Suppressor macrophage (primary cell): ENCODE data around the gene PLPP2.

Experiments used
- DNase-seq, 4 experiments: peaks; one replicate each; pipeline ENCODE4 v3.0.0-alpha.2; 2020 to 2022

The PLPP2 gene

DNA sequence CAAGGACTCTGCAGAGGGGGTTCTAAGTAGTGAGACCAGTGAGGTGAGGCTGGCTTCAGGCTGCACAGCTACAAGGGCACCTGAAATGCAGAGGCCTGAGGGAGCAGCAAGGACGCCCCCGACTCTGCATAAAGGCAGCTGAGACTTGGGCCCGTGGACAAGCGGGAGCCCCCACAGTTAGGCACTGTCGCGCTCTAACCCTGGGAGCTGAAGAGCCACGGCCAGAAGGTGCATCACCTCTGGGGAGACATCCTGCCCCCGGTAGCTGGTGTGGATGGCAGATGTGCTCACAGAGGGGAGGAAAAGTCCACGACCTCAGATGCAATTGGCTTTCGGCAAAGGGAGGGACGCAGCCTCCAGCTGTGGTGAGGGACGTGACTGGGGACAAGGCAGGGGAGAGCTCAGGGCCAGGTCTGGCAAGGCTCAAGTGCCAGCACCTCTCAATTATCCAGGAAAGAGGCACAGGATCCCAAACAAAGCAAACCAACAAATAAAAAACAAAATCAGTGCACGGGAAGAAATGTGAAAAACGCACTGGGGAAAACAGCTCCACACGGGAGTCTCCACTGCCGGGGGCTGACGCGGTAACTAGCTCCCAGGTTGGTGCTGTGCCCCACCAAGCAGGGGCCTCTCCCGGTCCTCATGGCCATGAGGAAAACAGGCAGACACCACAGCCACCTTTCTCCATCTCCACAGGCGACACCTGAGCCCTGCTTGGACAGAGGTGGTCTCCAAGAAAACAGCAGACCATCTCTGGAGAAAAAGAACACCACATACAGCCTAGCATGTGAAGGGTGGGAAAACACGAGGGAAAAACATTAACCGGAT lies 23.0 kb upstream of the PLPP2 start:
- no peak for DNase-seq

DNA sequence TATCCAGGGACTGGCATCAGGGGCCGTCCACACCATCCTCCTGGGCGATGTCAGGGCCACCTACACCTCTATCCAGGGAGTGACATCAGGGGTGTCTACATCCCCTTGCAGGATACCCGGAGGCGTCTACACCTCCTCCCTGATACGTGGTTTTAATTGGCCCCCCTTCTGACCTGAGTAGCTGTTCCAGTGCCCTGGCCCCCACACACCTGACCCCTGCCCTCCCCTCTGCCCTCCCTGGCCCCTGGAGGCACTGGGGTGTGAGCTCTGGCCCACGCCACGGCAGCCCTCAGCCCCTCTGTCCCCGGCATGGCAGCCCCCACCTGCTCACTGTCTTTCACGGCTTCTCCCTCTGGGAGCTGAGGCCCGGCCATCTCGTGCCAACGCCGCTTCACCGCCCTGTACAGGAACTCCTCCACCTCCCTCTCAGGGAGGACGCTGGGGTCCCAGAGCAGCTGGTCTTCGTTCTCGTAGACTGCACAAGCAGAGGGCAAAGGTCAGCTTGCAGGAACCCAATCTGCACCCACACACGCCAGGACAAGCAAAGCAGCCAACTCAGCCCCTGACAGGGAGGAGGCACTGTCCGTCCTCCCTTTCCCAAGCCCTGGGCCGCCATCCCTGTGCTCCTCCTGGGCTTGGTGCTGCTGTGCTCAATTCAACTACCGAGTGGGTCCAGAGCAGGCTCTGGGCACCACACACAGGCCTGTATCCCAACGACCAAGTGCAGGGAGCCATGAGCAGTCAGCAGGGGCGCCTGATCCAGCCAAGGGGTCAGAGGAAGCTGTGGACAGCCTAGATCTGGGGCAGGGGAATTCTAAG lies 22.2 kb upstream of the PLPP2 start:
- no peak for DNase-seq

DNA sequence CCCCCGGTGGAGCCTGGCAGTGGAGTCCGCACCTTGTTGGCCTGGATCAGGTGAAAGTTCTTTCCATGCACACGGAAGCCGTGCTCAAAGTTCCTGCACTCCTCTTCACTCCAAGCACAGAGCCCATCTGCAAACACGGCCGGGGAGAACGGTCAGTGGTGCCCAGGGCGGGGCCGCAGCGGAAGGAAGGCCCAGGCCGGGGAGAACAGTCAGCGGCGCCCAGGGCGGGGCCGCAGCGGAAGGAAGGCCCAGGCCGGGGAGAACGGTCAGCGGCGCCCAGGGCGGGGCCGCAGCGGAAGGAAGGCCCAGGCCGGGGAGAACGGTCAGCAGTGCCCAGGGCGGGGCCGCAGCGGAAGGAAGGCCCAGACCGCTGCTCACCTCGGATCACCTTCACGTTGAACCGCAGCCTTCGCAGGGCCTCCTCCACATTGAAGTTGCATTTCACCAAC lies 20.6 kb upstream of the PLPP2 start:
- no peak for DNase-seq

DNA sequence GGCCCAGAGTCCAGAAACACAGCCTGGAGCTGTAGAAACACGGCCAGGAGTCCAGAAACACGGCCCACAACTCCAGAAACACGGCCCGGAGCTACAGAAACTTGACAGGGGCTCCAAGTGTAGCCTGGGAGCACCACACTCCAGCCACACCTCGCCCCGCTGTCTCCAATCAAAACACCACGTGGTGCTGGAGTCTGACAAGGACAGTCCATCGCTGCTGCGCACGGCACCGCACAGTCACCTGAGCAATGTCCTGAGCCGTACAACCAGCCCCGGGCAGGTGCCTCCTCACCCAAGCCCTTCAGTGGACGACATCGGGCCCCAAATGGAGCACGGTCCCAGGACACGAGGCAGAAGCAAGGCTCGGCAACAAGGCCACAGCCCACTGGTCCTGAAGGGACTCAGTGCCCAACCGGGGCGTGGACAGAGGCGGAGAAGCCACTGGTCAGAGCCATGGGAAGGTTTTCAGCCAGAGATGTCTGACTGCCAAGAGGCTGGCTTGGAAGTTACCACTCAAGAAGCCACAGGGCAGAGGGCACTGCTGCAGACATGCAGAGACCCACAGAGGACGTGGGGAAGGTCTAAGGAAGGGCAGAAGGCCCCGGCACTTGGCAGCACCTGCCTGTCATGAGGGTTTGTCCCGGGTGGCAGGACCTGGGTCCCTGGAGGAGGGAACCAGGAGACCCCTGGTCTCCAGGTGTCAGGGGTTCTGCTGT lies 19.7 kb upstream of the PLPP2 start:
- DNase-seq = no peak

DNA sequence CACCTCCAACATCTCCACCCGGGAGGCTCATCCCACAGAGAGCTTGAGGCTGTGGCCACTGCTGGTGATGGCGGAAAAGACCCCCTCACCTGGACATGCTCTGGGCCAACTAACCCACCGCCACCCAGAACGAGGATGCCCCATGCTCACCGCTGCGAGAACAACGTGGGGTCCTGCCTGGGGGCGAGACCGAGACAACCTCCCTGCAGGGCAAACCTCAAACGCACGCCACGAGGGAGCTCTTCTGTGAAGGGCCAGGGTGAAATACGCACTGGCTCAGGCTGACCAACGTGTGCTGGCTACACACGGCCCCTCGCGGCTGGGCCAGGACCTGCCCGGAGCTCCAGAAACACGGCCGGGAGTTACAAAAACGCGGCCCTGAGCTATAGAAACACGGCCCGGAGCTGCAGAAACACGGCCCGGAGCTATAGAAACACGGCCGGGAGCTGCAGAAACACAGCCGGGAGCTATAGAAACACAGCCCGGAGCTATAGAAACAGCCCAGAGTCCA lies 19.0 kb upstream of the PLPP2 start:
- no peak for DNase-seq

DNA sequence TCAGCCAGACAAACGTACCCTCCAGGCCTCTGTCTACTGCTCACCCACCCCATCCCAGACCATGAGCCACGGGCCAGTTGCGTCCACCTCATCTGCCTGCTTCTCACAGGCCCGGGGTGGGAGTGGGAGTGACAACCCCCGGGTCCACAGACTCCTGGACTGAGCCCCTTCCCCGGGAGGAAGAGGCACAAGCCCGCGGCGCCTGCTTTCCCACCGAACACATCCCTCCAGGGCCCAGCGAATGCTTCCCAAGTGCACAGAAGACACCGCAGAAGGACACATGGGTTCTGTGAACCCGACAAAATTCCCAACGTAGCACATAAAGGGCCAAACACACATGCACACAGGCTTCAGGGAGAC lies 18.0 kb upstream of the PLPP2 start:
- no peak for DNase-seq

DNA sequence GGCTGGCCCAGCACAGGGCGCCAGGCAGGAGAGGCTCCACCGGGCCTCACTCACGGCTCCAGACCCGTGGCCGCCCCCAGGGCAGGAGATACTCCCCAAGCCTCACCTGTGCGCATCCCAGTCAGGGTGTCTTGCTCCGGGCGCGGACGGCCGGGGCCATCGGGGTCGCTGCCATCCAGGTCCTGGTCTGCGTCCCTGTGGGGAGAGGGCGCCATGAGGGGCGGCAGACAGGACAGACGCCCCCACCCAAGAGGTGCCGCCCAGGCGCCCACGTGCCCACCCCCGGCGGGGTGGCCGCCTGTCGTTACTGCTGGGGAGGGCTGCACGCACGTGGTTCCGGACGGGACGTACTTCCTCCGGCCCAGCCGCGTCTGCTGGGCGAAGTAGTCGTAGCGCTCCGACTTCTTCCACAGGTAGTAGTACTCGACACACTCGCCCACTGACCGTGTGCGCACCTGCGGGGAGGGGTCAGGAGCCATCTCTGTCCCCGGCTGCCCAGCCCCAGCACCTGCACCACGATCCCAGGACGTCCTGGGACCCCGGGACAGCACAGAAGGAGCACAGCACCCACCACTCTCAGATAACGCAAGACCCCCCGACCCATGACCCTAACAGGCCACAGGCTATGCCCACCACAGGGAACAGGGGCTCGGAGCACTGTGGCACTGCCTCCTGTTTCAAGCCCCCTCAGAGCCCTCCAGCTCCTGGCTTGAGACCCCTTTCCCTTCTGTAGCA lies 17.4 kb upstream of the PLPP2 start:
- DNase-seq = no peak

DNA sequence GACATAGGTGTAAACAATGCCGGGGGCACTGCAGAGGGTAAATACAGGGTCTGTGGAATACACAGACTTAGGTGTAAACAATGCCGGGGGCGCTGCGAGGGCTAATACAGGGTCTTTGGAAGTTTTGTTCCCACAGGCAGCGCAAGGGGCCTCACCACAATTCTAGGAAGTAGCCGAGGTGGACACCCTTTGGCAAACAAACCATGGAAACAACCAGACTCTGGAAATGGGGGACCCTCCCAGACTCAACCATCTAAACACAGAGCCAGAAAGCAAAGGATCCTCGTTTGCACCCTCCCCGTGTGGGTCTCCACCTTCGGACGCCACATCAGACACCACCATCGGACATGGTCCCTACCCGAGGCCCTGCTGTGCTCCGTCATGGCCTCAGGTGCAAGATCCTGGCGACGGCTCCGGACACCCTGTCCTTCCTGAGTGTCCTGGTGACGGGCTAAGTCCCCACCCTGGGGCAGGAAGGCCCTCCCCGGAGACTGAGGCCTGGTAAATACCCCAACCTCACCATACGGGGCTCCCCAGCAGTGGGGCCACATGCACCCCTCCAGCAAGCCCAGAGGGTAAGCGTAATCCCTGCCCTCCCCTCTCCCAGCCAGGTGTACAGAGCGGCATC lies 16.7 kb upstream of the PLPP2 start:
- DNase-seq = no peak

DNA sequence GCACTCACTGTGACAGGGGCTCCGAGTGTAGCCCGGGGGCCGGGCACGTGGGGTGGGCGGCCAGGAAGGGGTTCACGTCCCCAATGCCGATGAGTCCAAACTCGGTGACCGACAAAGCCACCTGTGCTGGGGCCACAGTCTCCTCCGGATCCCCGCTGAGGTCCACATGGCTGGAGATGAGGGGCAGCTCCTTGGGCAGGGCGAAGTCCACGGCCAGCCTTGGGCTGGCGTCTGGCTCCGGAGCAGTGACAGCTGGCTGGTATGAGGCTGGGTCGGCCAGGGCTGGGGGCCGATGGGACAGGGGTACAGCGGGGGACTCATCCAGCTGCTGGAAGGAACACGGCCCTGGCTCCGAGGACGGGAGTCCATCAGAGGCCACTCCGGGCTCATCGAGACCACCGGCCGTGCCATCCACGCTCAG lies 15.9 kb upstream of the PLPP2 start:
- no peak for DNase-seq

DNA sequence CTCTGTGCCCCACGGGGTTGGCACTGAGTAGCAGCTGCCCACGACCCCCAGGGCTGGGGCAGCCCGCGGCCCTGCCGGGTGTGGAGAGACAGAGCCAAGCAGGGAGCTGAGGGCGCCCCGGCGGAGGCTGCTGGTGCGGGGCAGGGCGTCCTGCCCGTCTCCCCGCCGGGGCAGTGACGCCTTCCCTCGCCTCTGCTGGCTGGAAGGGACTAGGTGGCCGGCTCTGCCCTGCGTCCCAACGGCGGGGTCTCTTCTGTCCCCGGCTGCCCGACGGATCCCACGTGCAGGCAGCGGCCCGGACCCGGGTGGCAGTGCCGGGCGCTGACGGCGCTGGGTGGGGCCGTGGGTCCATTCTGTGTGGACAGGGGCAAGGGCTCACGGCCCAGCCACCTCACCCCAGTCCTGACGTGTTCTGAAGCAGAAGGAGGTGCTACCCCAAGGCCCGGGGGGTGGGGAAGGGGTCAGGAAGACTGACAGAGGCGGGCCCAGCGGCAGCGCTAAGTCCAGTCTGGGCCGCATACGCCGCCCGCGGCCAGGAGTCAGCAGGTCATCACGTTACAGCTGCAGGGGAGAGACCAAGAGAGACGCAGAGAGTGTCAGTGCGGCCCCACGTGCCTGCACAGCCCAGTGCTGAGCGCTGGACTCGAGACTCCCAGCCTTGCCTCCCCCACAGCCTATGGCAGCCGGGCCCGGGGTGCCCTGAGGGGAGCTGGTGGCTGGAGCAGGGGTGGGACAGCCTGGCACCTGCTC lies 15.1 kb upstream of the PLPP2 start:
- DNase-seq = no peak

DNA sequence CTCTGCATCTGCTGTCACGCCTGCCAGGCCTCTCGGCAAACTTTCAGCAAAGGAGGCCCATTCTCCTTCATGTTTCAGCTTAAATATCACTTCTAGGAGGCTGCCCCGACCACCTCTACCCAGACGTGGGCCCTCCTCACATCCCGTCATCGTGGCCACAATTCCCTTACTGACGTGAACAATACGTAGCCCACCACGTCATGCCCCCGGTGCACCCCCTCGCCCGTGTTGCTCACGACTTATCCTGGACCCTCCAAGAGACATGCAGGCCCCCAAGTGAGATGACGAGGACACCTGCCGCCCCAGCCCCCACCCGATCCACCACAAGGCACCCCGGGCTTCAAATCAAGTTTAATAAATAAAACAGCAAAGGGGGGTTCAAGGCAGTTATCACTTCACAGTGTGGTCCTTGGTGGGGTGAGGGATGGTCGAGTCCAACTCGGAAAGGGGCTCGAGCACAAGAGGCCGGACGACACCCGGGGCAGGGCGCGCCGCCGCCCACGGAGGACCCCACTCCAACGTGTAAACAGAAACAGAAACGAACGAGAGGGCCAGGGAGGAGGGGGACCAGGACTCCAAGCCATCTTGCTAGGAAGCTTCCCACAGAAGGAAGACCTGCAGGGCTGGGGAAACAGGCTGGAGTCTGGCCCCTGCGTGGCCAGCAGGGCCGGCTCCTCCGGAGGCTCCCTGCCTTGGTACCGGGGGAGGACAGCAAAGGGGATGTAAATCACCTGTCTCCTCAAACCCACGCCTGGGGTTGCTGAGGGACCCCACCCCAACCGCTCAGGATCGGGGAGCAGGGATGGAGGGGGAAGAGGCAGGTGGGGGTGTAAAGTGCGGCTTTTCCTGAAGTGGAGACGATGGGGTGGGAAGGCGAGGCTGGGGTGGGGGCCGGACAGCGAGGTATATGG lies 14.3 kb upstream of the PLPP2 start:
- no peak for DNase-seq

DNA sequence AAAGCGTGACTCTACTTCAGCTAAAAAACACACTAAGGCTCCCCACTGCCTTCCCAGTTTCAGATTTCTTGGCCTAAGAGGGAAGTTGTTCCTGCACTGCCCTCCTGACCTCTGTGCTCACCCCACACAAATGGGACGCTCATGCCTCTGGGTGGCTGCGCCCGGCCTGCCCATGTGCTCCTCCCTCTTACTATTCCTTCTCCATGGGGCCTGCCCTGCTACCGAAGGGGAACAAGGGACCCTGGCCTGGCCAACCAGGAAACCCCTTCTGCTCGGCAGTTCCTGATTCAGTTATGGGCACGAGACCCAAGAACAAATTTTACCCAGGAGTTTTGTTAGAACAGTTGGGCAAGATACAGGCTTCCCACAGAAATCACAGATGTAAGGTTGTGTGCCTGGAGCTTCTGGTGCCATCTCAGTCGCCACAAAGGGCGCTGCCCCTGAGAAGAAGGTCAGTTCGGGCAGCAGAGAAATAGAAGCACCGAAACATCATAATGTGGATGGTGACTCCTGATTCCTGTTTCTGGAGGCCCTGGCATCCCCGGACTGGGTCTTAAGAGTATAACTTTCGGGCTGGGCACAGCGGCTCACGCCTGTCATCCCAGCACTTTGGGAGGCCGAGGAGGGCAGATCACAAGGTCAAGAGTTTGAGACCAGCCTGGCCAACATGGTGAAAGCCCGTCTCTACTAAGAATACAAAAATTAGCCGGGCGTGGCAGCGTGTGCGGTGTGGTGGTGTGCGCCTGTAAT lies 5.4 kb upstream of the PLPP2 start:
- DNase-seq = peak; percentile 93 to 96 (median 96)

DNA sequence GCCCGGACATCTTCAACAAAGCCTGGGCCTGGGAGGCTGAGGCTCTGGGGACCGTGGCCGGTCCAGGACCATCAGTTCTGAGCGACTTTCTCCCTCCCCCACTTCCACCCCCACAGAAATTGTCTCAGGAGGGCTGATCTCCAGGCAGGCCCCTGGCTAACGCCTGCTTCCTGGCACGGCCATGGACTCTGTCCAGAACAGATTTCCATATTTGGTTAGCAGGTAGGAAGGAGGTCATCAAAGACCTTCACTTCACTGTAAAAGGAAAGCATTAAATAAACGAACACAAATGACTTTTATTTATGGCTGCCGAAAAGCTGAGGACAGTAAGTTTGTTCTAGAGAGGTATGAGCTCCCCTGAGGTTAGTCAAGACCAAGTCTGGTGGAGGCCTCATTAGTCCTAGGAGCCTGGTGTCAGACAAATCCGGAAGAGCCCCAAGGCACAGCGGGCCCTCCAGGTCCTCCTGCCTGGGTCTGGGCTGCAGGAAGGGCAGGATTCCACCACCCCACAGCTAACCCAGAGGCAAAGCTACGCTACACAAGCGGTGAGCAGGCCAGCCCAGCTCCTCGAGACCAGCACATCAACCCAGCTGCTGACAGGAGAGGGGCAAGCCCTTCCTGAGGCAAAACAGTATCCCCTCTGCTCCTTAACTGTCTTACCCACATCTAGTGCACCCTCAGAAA lies 4.6 kb upstream of the PLPP2 start:
- no peak for DNase-seq

DNA sequence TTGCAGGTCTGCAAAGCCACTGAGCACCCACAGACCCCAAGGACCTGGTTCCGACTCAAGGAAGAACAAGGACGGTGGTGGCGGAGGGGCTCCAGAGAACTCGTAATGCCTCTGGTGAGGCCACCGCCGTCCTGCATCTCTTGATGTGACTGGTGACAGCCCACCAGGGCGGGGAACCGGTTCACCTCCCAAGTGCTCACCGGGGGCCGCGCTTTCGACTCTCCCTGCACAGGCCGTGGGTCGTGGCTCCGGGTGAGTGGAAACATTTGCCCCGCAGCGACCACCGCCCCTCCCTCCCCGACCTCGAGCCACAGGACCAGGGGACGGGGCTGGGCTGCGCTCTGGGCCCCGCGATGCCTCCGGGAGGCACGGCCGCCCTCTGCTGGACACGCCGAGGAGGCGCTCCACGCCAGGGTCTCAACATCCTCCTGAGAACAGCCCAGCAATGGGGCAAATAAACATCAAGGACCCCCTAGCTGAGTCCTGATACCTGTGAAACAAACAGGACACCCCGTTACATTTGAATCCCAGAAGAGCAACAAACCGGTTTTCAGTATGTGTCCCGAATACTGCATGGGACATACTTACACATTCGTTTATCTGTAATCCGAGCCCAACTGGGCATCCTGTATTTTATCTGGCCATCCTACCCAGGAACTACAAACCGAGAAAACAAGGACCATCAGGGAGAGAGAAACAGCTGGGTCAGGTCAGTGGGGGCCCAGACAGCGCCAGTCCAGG lies 3.9 kb upstream of the PLPP2 start:
- peak; percentile 25 to 68 (median 52) for DNase-seq

DNA sequence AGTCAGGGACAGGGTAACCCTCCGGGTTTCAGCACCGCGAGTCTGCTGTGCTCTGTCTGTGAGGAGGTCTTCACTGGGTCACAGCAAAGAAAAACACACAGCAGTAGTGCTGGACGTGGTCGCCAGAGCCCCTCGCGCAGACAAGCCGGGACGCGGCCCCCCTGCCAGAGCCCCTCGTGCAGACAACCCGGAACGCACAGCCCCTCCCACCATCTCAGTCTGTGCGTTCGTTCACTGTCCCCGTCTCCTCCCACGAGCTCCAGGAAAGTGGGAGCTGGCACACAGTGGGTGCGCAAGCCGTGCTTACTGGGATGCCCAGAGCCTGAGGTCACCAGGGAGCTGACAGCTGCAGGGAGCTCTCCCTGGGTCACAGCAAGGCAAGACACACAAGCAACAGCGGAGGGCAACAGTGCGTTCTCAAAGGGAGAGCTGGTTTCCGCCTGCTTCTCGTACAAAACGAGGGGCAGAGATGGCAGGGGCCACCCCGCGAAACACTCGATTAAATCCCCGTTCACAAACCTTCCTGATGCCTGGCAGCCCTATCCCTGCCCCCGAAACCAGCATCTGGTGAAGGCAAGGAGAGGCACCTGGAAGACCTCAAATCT lies 3.2 kb upstream of the PLPP2 start:
- DNase-seq = peak in 1 of 4 experiments; percentile 20

DNA sequence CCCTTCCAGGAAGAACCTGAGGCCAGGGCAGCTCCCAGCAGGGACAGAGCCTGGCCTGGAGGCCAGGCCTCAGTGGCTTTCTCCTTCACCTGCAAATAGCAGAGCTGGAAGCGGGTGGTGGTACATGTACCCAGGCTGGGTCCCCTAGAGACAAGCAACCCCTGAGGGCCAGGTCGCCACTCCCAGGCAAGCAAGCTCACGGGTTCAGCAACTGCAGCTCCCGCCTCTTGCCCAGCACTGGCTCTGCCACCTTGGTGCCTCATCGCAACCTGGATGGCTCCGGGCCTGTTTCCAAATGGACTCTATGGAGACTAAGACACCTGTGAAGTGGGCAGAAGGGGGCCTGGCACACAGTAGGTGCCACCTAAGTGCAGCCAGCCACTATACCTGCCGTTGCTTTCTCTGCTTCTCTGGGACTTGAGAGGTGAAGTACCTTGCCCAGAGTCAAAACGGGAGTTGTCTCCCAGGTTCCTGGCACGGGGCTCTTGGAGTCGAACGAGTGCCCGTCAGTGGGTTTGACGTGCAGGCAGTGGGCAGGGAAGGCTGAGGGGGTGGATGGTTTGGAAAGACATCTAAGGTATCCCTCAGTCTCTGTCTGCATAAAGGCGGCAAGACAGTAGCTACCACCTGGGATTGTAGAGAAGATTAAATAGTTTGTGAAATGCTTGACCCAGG lies 2.4 kb upstream of the PLPP2 start:
- no peak for DNase-seq

DNA sequence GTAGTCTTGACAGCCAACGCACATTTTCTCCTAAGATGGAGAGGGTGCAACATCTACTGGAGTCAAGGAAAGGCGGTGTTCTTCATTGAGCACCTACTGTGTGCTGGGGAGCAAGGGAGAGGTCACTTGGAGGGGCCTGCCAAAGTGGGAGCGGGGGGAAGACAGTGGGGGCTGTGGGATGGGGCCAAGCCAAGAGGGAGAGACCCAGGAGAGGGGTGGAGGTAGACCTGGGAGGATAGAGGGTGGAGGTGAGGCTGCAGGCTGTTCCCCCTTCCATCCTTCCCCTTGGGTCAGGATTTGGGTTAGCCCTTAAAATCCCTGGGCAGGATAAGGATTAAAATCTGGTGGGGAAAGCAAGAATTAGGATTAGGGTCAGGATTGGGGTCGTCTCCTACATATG lies 1.7 kb upstream of the PLPP2 start:
- no peak for DNase-seq
